Hepatocyte (in vitro differentiated cells): ENCODE results near the gene NUBP2.

Experiments
- CTCF ChIP-seq: fragments of 200-600 bp; sonication (generic); IDR thresholded peaks from 2 replicates; pipeline ENCODE4 v1.5.1; 2016; ENCODE audit warnings: antibody characterized with exemption, mild to moderate bottlenecking; ENCODE audit not compliant: poor library complexity
- EZH2phosphoT487 ChIP-seq: fragments of 200-600 bp; sonication (generic); IDR thresholded peaks from one replicate; pipeline ENCODE4 v1.6.1; 2018; ENCODE audit warnings: antibody characterized with exemption, mild to moderate bottlenecking, low read depth, moderate library complexity; ENCODE audit not compliant: unreplicated experiment, severe bottlenecking

- TF ChIP-seq CTCF (no peak), EZH2phosphoT487 (no peak)
Measured at GRCh38 chr16:1830213-1830612, 47.5 kb downstream of the NUBP2 start.
